Glutamatergic neuron (in vitro differentiated cells): ENCODE results near the gene TMEM114. TPM values are rescaled to one million over a fixed set of nuclear protein-coding genes. Genes with fewer than 3 reads are reported as not detected.

Experiments used
- DNase-seq: peaks from one replicate; pipeline ENCODE4 v3.0.0; 2022
- H3K27ac Mint-ChIP-seq: one replicate; pipeline ENCODE4 v1.8.0; 2020; ENCODE audit warnings: mild to moderate bottlenecking, mixed read lengths, inconsistent platforms; ENCODE audit not compliant: unreplicated experiment
- H3K27me3 Mint-ChIP-seq: one replicate; pipeline ENCODE4 v1.8.0; 2020; ENCODE audit warnings: mild to moderate bottlenecking, moderate library complexity, mixed read lengths, inconsistent platforms; ENCODE audit not compliant: unreplicated experiment
- H3K36me3 Mint-ChIP-seq: one replicate; pipeline ENCODE4 v1.8.0; 2020; ENCODE audit warnings: mild to moderate bottlenecking, mixed read lengths, inconsistent platforms; ENCODE audit not compliant: unreplicated experiment
- H3K4me1 Mint-ChIP-seq: one replicate; pipeline ENCODE4 v1.8.0; 2020; ENCODE audit warnings: mild to moderate bottlenecking, low read depth, mixed read lengths, inconsistent platforms; ENCODE audit not compliant: unreplicated experiment
- H3K4me3 Mint-ChIP-seq: one replicate; pipeline ENCODE4 v1.8.0; 2020; ENCODE audit warnings: mild to moderate bottlenecking, mixed read lengths, inconsistent platforms; ENCODE audit not compliant: unreplicated experiment
- H3K9me3 Mint-ChIP-seq: one replicate; pipeline ENCODE4 v1.8.0; 2020; ENCODE audit warnings: mild to moderate bottlenecking, moderate library complexity, mixed read lengths, inconsistent platforms; ENCODE audit not compliant: unreplicated experiment
- CTCF ChIP-seq: fragments of 200-600 bp; sonication (generic); IDR thresholded peaks from one replicate; pipeline ENCODE4 v1.5.0; 2021; ENCODE audit not compliant: partially characterized antibody, unreplicated experiment
- total RNA-seq: library from RNA; stranded (reverse); fragmentation: NEBNext Ultra II Directional; extraction: Animal tissue kit (Norgen Biotek cat#: 25700); gene quantifications from one replicate; pipeline ENCODE4 v1.2.1, GENCODE V29; 2021; ENCODE audit not compliant: unreplicated experiment

The TMEM114 gene
- total RNA-seq, 1 donor from 2014 or later, result not detected

GRCh38 chr16:8583199-8583598 lies 7.1 kb downstream of the TMEM114 start:
- Mint-ChIP-seq H3K4me3 (no peak overlapping the region), H3K27me3 (peaks cover 5% of the 10 kb centered on the region), H3K27ac (no peak overlapping the region), H3K4me1 (no peaks in the 10 kb centered on the region), H3K36me3 (no peaks in the 10 kb centered on the region), H3K9me3 (peaks cover 7% of the 10 kb centered on the region)
- no peak for DNase-seq
- TF ChIP-seq CTCF, result no peak

- DNase-seq, result no peak
- Mint-ChIP-seq H3K27ac (no peak overlapping the region), H3K4me3 (no peak overlapping the region), H3K9me3 (peaks cover 2% of the 10 kb centered on the region), H3K27me3 (peaks cover 2% of the 10 kb centered on the region), H3K4me1 (no peaks in the 10 kb centered on the region), H3K36me3 (no peaks in the 10 kb centered on the region)
- no peak for TF ChIP-seq CTCF
These were observed 8.3 kb downstream of the TMEM114 start for GRCh38 chr16:8581831-8582580.

- no peak for TF ChIP-seq CTCF
- H3K27me3 Mint-ChIP-seq, result peaks cover 3% of the 10 kb centered on the region
These were observed 10.8 kb downstream of the TMEM114 start for GRCh38 chr16:8579559-8579958.

GRCh38 chr16:8577678-8578304 lies 12.5 kb downstream of the TMEM114 start:
- no peak for DNase-seq
- no peaks in the 10 kb centered on the region for H3K36me3 Mint-ChIP-seq
- peaks cover 5% of the 10 kb centered on the region for H3K27me3 Mint-ChIP-seq
- H3K9me3 Mint-ChIP-seq, result no peaks in the 10 kb centered on the region
- H3K27ac Mint-ChIP-seq, result no peak overlapping the region
- no peak overlapping the region for H3K4me3 Mint-ChIP-seq
- TF ChIP-seq CTCF, result no peak
- no peaks in the 10 kb centered on the region for H3K4me1 Mint-ChIP-seq

More at GRCh38 chr16:8579559-8579958, 10.8 kb downstream of the TMEM114 start:
- Mint-ChIP-seq H3K36me3 (no peaks in the 10 kb centered on the region), H3K9me3 (no peaks in the 10 kb centered on the region), H3K4me1 (no peaks in the 10 kb centered on the region), H3K4me3 (no peak overlapping the region), H3K27ac (no peak overlapping the region)
- DNase-seq, result no peak
